Upper lobe of left lung (tissue), 6 donors: ENCODE measurements around the gene TTC12. TPM values are rescaled to one million over a fixed set of nuclear protein-coding genes. Genes with fewer than 3 reads are reported as not detected.

ENCODE experiments used
- ATAC-seq, 2 donors: fragments of 200-7000 bp; cut with Tn5 transposase; one replicate each; pipeline ENCODE4 v1.9.1; 2022; ENCODE audit warnings: mild to moderate bottlenecking in 2 of 2, moderate library complexity in 2 of 2; ENCODE audit not compliant: low FRiP score in 2 of 2
- DNase-seq, 2 donors: peaks; one replicate each; pipeline ENCODE4 v3.0.0-alpha.2; 2019 to 2020
- H3K27ac ChIP-seq, 4 donors: fragments of 200-600 bp; sonication (generic); one replicate each; pipeline ENCODE4 v1.5.1; 2016 to 2019
- H3K27me3 ChIP-seq, 4 donors: fragments of 200-600 bp; sonication (generic); one replicate each; pipeline ENCODE4 v1.5.1; 2017 to 2019
- H3K36me3 ChIP-seq, 4 donors: fragments of 200-600 bp; sonication (generic); one replicate each; pipeline ENCODE4 v1.5.1; 2016 to 2019
- H3K4me1 ChIP-seq, 4 donors: fragments of 200-600 bp; sonication (generic); one replicate each; pipeline ENCODE4 v1.5.1; 2018 to 2019
- H3K4me3 ChIP-seq, 4 donors: fragments of 200-600 bp; sonication (generic); one replicate each; pipeline ENCODE4 v1.5.1; 2017 to 2019; ENCODE audit warnings: mild to moderate bottlenecking in 2 of 4, moderate library complexity in 1 of 4
- H3K9me3 ChIP-seq, 4 donors: fragments of 200-600 bp; sonication (generic); one replicate each; pipeline ENCODE4 v1.5.1; 2018 to 2019
- CTCF ChIP-seq, 6 experiments: fragments of 450-650 bp in 4 of 6; fragments of 200-600 bp in 2 of 6; sonication (generic) in 2 of 6; IDR thresholded peaks; one replicate each; pipeline ENCODE4 v1.5.1; 2016 to 2019; ENCODE audit warnings: antibody characterized with exemption in 6 of 6
- EP300 ChIP-seq, 4 donors: sonication (generic); formaldehyde crosslinking; IDR thresholded peaks; one replicate each; pipeline ENCODE4 v1.5.1; 2017; ENCODE audit warnings: antibody characterized with exemption in 4 of 4, control low read depth in 2 of 4
- POLR2A ChIP-seq, 4 donors: fragments of 450-650 bp; IDR thresholded peaks; one replicate each; pipeline ENCODE4 v1.5.1; 2016 to 2017; ENCODE audit warnings: antibody characterized with exemption in 4 of 4, mild to moderate bottlenecking in 2 of 4
- POLR2AphosphoS5 ChIP-seq, 2 donors: sonication (generic); formaldehyde crosslinking; IDR thresholded peaks; one replicate each; pipeline ENCODE4 v1.5.1; 2017; ENCODE audit warnings: antibody characterized with exemption in 2 of 2
- WGBS, 2 donors: methylation state at CpG; one replicate each; pipeline ENCODE4 v1.1.5; 2017 to 2018; 5-methylcytosine and 5-hydroxymethylcytosine counted together
- total RNA-seq, 6 donors: library from RNA; depleted of rRNA in 4 of 6; stranded (reverse); fragments of >200 nt in 4 of 6; gene quantifications; one replicate each; pipeline versions ENCODE4 v1.1.0 to v1.2.1, GENCODE V29; 2016 to 2021
- donor health status: DM: no; HTN: no; CAD: no; lungs with moderate emphysema.
- donor health status: DM: no; HTN: yes; CAD: no; lungs with severe emphysema.

The TTC12 gene
- total RNA-seq, 6 donors from 2014 or later: 11.6 to 56.7 (median 16.1) TPM

GRCh38 chr11:113269636-113270035 lies 44.7 kb upstream of the TTC12 start:
- DNase-seq: no peak
- TF ChIP-seq EP300 (IDR thresholded peaks at IDR 0.05) (no peak), POLR2A (IDR thresholded peaks at IDR 0.05) (no peak), CTCF (IDR thresholded peaks at IDR 0.05) (no peak), POLR2AphosphoS5 (IDR thresholded peaks at IDR 0.05) (no peak)
- WGBS, 2 donors: 90% methylated on average over 5 of the region's 5 CpGs; no CpG with 5 or more reads in 1 of the 2 donors
- H3K4me3 ChIP-seq: no peak overlapping the region
- no peaks in the 10 kb centered on the region for H3K9me3 ChIP-seq
- H3K27me3 ChIP-seq: no peaks in the 10 kb centered on the region
- no peak overlapping the region for H3K27ac ChIP-seq
- no peaks in the 10 kb centered on the region for H3K36me3 ChIP-seq
- H3K4me1 ChIP-seq: no peaks in the 10 kb centered on the region
- no peak for ATAC-seq

GRCh38 chr11:113270080-113270479 lies 44.3 kb upstream of the TTC12 start:
- H3K27me3 ChIP-seq: no peaks in the 10 kb centered on the region
- no peak overlapping the region for H3K27ac ChIP-seq
- DNase-seq: peak in 1 of 2 donors; percentile 35
- H3K36me3 ChIP-seq: no peaks in the 10 kb centered on the region
- 89 to 97% methylated on average over 10 to 11 of the region's 13 CpGs for WGBS, 2 donors
- H3K4me1 ChIP-seq: no peaks in the 10 kb centered on the region
- H3K9me3 ChIP-seq: no peaks in the 10 kb centered on the region
- H3K4me3 ChIP-seq: no peak overlapping the region
- no peak for ATAC-seq
- TF ChIP-seq POLR2AphosphoS5 (IDR thresholded peaks at IDR 0.05) (no peak), POLR2A (IDR thresholded peaks at IDR 0.05) (no peak), CTCF (IDR thresholded peaks at IDR 0.05) (no peak), EP300 (IDR thresholded peaks at IDR 0.05) (no peak)

DNA sequence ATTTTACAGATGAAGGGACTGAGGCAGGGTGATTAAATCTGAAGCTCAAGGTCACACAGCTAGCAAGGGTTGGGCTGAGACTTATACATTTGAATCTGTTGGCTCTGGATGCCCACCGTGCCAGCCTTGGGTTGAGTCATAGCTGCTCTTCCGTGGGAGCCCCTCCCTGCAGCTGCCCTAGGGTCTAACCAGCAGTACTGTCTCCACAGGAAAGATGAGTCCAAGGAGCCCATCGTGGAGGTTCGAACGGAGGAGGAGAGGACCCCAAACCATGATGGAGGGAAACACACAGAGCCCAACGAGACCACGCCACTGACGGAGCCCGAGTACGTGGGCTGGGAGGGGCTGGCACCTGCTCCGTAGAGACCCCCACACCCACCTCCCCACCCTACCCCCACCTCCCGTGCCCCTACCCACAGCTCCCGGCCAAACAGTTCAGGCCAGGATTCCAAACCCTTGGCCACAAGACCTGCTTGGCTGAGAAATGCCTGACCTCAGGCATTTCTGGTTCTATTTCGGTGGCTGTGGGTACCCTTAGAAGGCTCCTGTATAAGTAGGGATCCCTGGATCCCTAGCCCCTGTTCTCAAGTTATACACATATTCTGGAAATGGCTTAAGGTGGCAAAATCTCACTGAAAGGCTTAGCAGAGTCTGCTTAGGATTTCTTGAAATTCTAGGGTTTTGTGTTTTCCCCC lies 42.7 kb upstream of the TTC12 start:
- 93 to 98% methylated on average over 14 of the region's 14 CpGs for WGBS, 2 donors
- Histone ChIP-seq H3K27ac (no peak overlapping the region), H3K4me3 (no peak overlapping the region), H3K27me3 (no peaks in the 10 kb centered on the region), H3K9me3 (no peaks in the 10 kb centered on the region), H3K36me3 (no peaks in the 10 kb centered on the region), H3K4me1 (no peaks in the 10 kb centered on the region)
- ATAC-seq: no peak
- no peak for TF ChIP-seq EP300 (IDR thresholded peaks at IDR 0.05)
- no peak for TF ChIP-seq POLR2A (IDR thresholded peaks at IDR 0.05)
- no peak for TF ChIP-seq POLR2AphosphoS5 (IDR thresholded peaks at IDR 0.05)
- no peak for TF ChIP-seq CTCF (IDR thresholded peaks at IDR 0.05)
- peak in 1 of 2 donors; percentile 44 for DNase-seq

DNA sequence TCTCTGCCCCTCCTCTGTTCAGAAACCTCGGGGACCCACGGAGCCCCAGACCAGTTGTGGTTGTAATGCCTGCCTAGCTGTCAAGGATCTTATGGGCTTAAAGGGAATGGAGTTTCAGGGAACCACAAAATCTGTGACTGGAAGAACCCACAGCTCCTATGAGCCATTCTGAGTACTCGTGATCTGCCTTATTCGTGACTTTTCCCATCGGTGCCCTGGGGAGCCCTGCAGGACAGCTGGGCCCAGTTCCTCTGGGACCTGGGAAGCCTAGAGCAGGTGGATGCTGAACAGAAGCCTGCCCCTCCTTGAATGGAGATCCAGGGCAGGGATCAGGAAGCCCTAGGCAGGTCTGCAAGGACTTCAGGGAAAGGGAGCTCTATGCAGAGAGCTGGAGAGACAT lies 42.1 kb upstream of the TTC12 start:
- Histone ChIP-seq H3K36me3 (no peaks in the 10 kb centered on the region), H3K27me3 (no peaks in the 10 kb centered on the region), H3K9me3 (no peaks in the 10 kb centered on the region), H3K4me1 (no peaks in the 10 kb centered on the region), H3K4me3 (no peak overlapping the region), H3K27ac (no peak overlapping the region)
- 76 to 81% methylated on average over 5 of the region's 5 CpGs for WGBS, 2 donors
- no peak for ATAC-seq
- DNase-seq: no peak
- TF ChIP-seq POLR2A (IDR thresholded peaks at IDR 0.05): no peak
- TF ChIP-seq CTCF (IDR thresholded peaks at IDR 0.05): no peak
- no peak for TF ChIP-seq POLR2AphosphoS5 (IDR thresholded peaks at IDR 0.05)
- no peak for TF ChIP-seq EP300 (IDR thresholded peaks at IDR 0.05)
